ENCODE measurements around the gene LSM11.

DNA sequence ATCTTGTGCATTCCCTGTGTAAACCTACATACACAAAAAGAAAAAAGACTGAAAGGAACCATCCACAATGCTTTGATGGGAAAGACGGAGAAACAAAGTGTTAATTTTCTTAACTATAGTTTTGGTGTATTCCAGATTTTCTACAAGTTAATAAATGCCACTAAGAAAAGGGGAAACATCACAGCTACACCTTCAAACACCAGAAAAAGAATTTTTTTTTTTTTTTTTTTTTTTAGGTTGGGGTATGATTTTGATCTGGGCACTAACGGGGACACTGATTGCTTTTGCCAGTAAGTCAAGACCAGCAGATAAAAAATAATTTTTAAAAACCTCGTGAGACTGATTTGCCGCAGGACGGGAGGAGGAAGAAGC lies 12.6 kb upstream of the LSM11 start:
- TF ChIP-seq FOS (IDR thresholded peaks at IDR 0.05; ENCODE audit: low read depth, low read length): no peak
- no peak for TF ChIP-seq MXI1 (IDR thresholded peaks at IDR 0.05; ENCODE audit: borderline replicate concordance, low read depth, low read length)
- TF ChIP-seq, protein P1, sequence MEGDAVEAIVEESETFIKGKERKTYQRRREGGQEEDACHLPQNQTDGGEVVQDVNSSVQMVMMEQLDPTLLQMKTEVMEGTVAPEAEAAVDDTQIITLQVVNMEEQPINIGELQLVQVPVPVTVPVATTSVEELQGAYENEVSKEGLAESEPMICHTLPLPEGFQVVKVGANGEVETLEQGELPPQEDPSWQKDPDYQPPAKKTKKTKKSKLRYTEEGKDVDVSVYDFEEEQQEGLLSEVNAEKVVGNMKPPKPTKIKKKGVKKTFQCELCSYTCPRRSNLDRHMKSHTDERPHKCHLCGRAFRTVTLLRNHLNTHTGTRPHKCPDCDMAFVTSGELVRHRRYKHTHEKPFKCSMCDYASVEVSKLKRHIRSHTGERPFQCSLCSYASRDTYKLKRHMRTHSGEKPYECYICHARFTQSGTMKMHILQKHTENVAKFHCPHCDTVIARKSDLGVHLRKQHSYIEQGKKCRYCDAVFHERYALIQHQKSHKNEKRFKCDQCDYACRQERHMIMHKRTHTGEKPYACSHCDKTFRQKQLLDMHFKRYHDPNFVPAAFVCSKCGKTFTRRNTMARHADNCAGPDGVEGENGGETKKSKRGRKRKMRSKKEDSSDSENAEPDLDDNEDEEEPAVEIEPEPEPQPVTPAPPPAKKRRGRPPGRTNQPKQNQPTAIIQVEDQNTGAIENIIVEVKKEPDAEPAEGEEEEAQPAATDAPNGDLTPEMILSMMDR (conservative IDR thresholded peaks at IDR 0.05; ENCODE audit: low read depth, low read length): no peak
- TF ChIP-seq RCOR1 (IDR thresholded peaks at IDR 0.05; ENCODE audit: insufficient replicate concordance, low read length): no peak
- TF ChIP-seq BHLHE40 (IDR thresholded peaks at IDR 0.05; ENCODE audit: low read depth, low read length): no peak
- TF ChIP-seq MAFK (IDR thresholded peaks at IDR 0.05; ENCODE audit: low read depth, low read length): no peak
- no peak for TF ChIP-seq CEBPB (IDR thresholded peaks at IDR 0.05; ENCODE audit: low read depth, low read length)
